Hematopoietic multipotent progenitor cell treated with erythropoietin and hydrocortisone succinate and interleukin-3 and kit ligand, for 17 days (in vitro differentiated cells): Measurements from ENCODE around the gene ATIC.

Experiments
- DNase-seq: peaks from one replicate; pipeline ENCODE4 v3.0.0-alpha.2; 2015; ENCODE audit warnings: low spot score

The ATIC gene

DNA sequence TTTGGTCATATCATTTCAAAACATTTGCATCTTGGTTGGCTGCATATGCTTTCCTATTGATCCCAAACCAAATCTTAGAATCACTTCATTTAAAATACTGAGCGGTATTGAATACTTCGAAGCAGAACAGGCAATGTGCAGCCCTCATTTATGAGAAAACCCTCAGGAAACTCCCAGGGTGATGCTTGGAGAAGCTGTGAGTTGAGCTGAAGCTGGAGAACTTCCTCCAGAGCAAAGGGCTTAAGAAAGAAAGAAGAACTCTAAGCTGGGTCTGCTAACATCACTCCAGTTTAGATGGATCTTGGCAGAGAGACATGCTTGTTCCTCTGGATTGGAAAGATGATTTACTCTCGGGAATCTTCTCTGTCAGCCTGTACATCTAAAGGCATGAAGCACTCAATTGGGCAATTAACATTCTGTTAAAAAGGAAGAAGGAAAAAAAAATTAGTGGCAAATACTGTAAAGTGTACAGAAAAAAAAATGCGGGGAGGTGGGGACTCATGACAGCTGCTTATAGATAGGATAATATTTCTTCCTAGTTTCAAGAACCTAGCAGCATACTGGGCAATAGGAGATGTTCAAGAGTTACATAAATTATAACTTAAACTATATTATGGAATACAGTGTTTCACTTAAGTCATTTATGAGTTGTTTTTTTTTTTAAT is 49.5 kb downstream of the ATIC start:
- no peak for DNase-seq

DNA sequence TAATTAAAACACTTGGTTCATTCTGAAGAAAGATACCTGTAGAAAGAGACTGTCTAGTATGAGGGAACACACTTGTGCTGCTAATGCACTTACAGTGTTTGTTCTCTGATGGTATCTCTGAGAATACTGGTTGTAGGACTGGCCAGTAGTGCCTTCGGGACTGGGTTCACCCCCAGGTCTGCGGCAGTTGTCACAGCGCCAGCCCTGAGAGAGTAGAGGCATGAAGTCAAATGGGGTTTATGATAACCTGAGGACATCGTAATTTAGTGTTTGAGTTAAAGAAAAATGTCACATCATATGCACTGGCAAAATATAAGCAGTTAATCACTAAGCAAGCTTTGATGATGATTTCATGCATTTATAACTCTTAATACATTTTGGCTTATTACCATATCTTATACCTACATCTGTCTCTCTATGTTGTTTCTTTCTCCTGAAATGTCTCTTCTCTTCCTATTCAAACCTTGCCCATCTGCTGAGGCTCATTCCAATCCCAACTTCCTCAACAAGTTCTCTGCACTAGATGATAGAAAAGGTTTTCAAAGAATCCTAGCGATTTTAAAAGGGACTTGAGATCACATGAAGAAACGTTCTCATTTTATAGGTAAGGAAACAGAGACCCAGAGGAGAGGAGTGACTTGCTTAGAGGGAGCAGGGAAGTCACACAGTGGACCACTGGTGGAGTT is 50.2 kb downstream of the ATIC start:
- no peak for DNase-seq

DNA sequence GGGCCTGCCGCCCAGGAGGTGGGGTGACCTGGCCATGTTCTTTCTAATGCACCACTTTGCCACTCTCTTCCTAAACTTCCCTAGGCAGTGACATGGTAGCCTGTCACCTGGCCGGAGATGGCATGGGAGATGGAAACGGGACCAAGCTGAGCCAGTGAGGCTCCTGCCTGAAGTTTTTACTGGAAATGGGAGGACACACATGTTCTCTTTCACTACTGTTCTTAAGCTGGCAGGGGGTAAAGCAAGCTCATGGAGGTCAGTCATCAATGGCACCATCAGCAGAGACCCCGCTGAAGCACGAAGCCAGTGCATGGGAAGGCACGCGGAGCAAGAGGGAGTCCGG is 50.7 kb downstream of the ATIC start:
- DNase-seq: no peak

DNA sequence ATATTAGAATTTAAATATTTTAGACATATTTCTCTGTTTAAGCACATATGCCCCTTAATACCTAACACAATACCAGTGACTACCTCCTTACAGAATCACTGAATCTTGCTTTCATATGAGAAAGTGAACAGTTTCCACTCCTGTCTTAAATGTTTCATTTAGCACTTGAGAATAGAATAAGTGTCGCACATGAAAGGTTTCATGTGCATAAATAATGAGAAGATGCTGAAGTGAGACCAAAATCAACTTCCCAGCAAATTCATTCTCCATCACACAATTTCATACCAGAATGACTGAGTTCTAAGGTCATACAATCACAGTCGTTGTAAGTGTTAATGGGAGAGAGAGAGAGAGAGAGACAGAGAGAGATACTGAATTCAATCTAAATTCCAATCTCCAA is 51.2 kb downstream of the ATIC start:
- no peak for DNase-seq

DNA sequence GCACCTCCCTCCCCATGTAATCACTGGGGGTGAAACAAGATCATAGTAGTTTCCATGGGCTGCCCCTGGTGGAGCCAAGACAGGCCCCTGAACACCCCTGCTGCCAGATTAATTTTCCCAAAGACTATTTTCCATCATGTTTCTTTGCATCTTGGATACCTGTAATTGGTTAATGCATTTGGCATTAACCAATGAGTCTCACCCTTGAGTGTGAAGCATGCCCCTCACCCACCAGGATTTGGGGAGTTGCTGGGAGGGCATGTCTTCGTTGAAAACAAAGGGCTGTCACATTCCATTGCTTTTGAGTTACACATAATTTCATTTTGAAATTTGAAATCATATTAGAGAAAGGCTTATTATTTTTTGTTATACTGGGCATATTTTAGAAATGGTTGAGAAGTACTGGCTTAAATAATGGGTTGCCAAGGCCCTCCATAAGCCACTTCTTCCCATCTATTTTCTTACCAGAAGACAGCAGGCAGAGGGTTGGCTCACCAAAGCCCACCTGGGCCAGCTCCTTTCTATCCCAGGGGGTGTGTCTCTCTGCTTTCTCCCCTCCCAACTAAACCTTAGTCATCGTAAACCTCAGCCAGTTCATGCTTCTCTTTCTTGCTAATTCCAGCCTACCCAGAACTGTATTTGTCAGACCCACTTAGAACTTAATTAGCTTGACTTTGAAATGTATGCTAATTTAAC is 51.8 kb downstream of the ATIC start:
- DNase-seq: no peak

DNA sequence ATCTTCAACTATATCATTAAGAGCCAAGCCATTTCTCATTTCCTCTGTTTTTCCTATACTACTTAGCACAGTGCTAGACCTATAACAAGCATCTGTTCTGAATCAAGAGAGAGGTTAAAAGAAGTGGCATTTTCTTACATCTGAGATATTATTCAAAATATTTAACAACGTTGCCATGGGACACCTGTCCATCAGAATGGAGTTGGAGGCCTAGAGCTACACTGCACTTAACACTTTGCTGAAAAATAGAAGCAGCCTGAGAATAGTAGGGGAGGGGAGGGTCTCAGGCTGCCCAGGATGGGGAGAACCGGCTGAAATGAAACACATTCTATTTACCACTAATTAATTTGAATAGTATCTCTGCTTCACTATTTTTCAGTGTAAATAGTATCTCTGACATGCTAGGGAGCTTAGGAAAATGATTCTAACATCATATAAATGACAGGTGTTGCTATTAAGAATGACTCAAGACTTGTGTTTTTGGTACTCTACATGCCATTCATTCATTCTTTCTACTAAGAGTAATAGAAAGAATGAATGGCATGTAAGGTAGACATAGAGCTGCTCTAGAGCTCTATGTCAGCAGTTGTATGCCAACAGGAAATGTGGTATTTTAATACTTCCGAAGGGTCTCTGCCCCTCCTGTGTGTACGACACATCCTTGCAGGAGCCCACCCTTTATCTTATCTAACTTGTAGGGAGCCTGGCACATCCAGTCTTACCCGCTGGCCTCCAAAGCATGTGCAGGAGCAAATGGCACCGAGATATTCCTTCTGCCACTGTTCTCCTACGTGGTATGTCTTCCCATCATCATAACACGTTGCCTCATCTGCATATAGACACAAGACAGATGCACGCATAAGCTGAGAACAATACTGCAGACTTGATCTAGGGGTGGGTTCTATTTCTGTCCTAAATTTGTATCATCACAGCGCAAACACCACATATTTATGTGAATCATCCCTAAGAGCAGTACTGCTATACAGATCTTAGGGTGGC is 52.6 kb downstream of the ATIC start:
- DNase-seq: no peak

DNA sequence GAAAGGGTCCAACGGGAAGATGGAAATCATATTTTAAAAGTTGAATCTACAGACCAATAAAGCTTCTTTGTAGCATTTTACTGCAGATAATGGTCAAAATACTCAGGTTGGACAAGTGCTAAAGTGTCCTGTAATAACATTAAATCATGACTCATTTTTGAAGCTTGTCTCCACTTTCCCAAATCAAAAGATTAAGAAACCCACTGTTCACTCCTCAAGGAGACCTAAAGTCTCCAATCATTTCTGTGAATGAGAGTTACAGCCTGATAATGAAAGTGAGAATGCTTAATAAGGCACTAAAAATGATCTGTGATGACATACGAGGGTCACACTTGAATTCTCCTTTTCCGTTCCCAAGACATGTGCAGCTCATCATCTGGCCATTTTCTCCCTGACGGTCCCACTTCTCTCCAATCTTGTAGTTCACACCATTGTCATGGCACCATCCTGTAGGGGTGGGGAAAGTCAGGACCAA is 53.4 kb downstream of the ATIC start:
- DNase-seq: no peak

DNA sequence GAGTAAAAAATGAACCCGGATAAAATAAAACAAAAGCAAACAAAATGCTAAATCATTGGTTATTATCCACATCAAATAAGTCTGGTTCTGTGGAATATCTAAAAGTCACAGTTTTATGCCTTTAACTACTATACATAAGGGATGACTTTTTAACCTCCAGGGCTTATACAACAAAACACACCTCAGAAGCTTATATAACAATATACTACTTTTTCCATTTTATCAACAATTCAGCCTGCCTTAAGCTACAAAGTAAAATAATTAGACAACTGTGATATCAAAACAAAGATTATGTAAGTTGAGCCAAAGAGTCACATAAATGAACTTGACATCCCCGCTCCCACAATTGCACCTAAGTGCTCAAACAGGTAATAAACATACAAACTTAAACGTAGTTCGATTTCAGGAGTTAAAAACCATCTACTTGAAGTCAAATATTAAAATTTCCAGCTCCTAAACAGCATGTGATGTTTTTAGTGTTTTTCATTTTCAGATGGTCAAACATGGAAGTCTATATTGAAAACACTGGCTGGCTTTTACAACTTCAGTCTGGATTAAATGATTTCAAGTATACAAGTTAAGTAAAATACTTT is 54.7 kb downstream of the ATIC start:
- DNase-seq: no peak

DNA sequence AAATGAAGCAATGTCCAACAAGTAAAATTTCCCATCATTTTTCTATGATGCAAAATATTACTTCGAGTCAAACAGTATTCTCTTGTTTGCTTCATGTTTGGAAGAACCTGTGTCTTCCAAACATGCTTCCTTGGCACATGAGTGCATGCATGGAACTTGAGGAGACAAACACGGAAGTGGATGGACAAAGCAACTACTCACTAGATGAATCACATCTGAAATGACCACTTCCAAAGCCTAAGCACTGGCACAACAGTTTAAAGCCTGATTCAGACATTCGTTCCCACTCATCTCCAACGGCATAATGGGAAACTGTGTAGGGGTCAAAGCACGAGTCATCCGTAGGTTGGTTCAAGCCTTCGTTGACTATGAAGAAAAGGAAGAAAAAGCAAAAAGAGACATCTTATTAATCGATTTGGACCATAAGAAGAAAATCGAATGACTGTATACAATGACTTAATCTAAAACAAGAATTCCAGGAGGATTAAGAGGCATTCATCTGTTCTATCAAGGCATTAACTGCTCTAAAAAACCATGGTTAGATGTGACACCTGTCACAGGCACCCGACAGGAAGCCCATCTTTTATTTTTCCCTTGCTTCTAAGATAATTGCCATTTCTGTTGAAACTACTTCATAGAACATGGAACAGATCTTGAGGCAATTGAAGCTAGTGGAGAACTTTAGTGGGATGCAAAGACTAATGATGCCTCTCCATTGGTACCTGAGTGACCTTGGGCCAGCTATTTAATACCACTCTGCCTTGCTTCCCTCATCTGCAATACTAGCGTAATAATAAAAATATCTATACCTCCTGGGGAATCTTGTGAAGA is 56.0 kb downstream of the ATIC start:
- no peak for DNase-seq

DNA sequence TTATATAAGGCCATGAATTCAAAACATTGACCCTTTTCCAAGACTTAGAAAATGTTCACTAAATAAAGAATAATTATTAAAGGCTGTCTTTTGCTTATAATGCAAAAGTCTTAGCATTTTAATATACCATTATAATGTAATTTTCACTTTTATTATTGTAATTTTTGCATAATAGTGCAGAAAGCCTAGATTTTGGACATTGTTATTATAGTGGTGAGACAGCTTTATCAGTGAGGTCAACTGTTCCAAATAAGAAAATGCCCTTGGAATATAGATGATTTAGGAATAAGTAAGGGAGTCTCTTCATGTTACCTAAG is 56.6 kb downstream of the ATIC start:
- DNase-seq: no peak

DNA sequence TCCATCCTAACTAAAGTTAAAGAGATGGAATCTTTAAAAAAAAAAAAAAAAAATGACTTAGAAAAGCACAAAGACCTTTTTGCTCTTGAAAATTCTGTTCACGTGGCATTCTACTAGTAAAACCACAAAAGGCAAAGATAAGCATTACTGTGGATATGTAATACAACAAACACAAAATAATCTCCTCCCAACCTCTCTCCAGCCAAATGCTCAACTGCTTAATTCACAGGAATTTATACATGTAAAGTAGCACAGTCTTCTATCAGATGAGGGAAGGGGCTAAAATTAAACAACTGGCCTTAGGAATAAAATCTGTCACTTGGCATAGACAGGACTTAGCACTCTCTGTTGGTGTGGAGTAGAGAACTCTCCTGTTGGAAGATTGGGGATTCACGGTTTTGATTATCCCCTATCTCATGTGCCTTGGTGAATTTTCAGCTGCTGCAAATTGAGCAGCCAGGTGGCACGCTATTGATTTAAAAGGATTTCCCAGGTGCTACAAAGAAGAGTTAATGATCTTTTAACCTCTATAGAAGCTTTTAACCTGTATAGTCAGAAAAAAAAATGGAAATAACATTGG is 57.4 kb downstream of the ATIC start:
- DNase-seq: no peak

DNA sequence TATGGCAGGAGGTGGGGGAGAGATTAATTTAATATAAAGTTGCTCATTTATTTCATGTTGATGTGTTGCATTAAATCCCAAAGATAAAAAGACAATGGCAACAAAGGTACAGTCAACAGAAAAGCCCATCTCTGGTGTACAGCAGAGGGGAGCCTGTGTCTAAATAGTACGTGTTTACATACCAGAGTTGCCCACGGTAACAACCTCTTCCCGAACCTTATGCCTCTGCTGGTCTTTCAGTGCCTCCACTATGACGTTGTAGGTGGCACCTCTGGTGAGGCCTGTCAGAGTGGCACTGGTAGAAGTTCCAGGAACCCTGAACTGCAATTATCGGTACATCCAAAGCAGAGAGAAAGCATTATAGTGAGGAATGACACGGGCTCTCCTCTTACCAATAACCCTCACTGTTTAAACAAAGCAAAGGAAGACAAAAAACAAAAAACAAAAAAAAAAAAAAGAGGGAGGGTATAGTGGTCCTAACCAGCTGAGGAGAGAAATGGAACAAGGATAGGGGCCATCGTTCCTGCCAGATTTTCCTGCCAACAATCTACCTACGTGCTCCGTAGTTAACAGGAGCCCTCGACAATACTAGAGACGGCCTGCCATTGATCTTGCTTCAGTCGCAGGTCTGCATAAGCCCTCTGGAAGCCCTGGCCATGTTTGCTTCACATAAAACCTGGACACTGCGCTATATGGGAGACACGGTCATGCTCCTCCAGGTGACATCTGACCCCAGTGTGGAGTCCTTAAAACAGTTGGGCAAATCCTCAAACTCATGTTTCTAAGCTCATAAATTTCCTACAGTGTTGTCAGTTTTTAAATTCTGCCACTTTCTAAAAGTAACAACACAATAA is 58.5 kb downstream of the ATIC start:
- no peak for DNase-seq

DNA sequence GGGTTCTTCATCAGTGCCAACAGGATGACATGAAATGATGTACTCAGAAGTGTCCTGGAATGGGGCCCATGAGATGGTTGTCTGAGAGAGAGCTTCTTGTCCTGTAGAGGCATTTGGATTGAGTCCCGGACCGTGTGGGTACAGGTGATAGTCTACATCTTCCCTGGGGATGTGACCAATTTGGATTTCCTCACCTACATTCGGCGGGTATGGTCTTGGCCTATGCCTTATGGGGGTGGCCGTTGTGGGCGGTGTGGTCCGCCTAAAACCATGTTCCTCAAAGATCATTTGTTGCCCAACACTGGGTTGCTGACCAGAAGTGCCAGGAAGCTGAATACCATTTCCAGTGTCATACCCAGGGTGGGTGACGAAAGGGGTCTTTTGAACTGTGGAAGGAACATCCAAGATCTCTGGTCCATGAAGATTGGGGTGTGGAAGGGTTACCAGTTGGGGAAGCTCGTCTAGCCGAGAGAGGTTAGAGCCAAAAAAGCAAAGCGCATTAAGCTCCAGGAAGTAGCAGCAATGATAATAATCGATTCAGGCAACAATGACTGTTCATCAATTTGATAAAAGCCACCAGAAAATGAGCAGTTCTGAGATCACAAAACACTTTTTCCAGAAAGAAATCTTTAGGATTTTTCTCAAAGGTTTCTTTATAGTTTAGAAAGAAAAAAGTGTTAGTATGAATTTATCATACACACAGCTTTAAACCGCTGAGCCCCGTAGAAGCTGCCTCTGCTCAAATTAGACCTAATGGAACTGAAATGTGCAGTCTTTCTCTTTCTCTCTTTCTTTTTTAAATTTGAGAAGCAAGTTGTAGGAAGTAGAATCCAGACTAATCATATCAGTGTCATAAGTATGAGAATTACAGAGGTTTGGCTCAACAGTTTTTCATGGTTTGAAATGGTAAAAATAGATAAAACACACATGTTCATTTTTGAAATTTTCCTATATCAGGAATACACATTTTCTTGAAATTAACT is 60.3 kb downstream of the ATIC start:
- no peak for DNase-seq

DNA sequence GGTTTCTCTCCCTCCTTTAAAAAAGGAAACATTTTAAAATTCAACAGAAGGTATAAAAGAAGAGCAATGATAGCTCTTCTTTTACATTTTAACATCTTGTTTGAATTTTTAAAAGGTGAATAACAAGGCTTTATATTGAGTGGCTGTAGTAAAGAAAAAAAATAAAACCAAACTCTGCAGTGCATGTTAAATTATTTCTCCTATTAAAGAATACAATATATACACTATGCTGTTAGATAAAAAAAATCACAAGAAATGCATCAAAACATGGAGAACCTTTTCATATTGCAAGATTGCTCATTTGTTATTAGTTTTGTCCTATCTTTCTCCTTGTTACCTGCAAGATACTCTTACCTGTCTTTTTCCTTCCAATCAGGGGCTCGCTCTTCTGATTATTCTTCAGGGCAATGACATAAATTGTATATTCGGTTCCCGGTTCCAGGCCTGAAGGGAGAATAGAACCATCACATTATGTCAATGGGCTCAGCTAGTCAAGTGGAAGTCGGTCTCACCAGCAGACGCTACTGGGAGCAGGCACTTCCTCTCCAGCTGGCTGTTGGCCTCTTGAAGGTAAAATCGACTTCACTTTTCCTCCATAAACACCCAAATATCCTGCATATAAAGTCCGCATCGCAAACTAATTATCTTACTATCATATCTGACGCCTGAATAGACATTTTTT is 61.2 kb downstream of the ATIC start:
- no peak for DNase-seq

DNA sequence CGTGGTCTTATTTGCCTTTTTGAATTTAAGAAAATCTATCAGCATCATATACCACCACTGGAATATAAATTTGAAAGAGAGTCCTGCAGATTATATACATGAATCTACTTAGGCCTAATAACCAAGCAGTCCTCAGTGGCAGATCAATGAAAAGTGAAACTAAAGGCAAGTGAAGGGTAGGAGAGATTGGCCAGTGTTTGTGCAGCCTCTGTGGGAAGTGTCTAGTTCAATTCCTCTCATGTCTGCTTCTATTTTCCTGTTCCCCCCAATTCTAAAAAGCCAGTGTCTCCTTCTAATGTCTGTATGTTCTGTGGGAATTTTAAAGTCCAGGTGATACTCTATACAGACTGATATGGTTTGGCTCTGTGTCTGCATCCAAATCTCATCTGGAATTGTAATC is 62.1 kb downstream of the ATIC start:
- no peak for DNase-seq

DNA sequence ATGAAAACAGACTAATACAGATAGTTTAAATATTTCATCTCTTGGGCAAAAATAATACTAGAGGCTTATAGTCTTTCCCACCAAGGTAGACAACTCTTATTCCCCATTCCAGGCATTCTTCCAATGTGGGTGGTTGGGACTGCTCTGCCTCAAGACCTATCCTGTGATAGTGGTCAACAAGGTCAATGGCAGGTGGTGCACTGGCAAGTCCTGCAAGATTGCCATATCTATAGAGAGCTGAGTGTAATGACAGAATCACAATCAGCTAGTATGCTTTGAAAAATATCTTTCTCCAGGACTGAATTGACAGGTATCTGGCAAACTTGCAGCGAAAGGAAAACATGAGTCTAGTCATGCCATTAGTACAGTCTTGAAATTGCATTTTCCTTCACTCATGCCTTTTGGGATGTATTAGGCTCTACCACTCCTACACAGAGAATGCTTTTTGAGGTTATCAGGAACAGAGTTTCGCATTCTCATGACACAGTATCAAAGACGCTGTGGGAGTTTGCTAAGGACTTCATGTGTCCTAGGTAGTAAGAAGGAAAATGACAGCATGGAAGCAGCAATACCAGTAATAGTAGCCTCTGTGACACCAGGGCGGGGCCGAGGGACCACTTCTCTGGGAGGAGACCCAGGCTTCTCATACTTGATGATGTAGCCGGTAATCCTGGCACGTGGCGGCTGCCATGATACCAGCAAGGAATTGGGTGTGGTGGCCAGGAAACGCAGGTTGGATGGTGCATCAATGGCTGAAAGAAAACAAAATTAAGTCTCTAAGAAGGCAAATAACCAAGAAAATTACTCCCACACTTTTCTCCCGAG is 63.0 kb downstream of the ATIC start:
- no peak for DNase-seq

DNA sequence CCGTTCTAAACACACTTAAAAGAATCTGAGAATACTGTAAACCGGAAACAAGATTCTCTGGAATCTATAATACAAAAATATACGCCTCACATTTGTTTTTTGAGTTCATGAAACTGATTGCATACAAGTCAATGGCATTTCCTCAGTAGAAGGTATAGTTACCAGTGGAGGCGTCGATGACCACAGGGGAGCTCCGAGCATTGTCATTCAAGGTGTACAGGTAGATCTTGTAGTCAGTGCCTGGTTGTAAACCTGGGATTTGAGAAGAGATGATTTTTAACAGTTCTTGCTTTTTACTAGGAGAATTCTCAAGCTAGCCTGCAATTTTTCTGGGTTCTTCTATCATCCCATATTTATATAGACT is 63.6 kb downstream of the ATIC start:
- DNase-seq: no peak
